ENCODE results near the gene GMPS. TPM values are rescaled to one million over a fixed set of nuclear protein-coding genes. Genes with fewer than 3 reads are reported as not detected.
"Not testable (repeated sequence)": the region's sequence is repeated elsewhere in the genome, so short reads cannot be mapped to it uniquely, and the experiment has no call there.

GMPS gene
- total RNA-seq (10 to 100 TPM; 23.5 to 34.5 (median 30.6) TPM), polyA plus RNA-seq (10 to 100 TPM; 10.2 to 20.5 TPM)
- long read RNA-seq, donor 1, full-length matches to known transcripts = 45 of 49 reads
- long read RNA-seq, donor 1, partial matches to known transcripts = 2 of 49 reads
- long read RNA-seq, donor 1, other reads (novel, unspliced or antisense) = 2 of 49 reads
- long read RNA-seq, donor 2, full-length matches to known transcripts = 60 of 68 reads
- long read RNA-seq, donor 2, partial matches to known transcripts = 3 of 68 reads
- long read RNA-seq, donor 2, other reads (novel, unspliced or antisense) = 5 of 68 reads
- long read RNA-seq, donor 3, full-length matches to known transcripts = 105 of 117 reads
- long read RNA-seq, donor 3, partial matches to known transcripts = 4 of 117 reads
- long read RNA-seq, donor 3, other reads (novel, unspliced or antisense) = 8 of 117 reads

GRCh38 chr3:155870133-155870944, at the start of gene GMPS:
Gene GMPS, plus strand, starts transcription at chr3:155870650. Its CDS starts 221 bp downstream, at chr3:155870871.
- peaks cover 0 to 34% (median 25%) of the 10 kb centered on the region in 9 donors for H3K4me1 ChIP-seq
- peak within 1 kb of the TSS; percentile 60 to 97 (median 94) for H3K27ac ChIP-seq
- peak within 1 kb of the TSS; percentile 87 to 99 (median 97) for H3K4me3 ChIP-seq
- ATAC-seq (peak; percentile 97 to 99 (median 98)), DNase-seq (peak; percentile 92 to 97)
- H3K27me3 ChIP-seq = no peaks in the 10 kb centered on the region
- no peaks in the 10 kb centered on the region for H3K9me3 ChIP-seq
- peak in 8 of 9 donors; percentile 49 to 75 (median 64) for TF ChIP-seq CTCF (IDR thresholded peaks at IDR 0.05)
- WGBS, 2 donors = 0% methylated on average over 80 to 83 of the region's 83 CpGs
- intact Hi-C loops (cut with DNase I) = loop anchor here in 4 of 10 donors (1.0 to 10.0 kb wide), 5 partner anchors 16 to 126 kb away; partner anchors contain the start of genes C3orf33 (in 3 of the 4), SLC33A1 (in 3 of the 4) and PLCH1 (in 1 of the 4)
- H3K36me3 ChIP-seq = no peaks in the 10 kb centered on the region

GRCh38 chr3:155828490-155829098, 41.9 kb upstream of the GMPS start:
- 96% methylated on average over 13 of the region's 13 CpGs for WGBS, 2 donors
- ATAC-seq; intact Hi-C loops (cut with DNase I); H3K27ac ChIP-seq; H3K4me1 ChIP-seq; H3K4me3 ChIP-seq; DNase-seq; H3K9me3 ChIP-seq; H3K27me3 ChIP-seq: not testable (repeated sequence)
- peaks cover 0 to 93% (median 5%) of the 10 kb centered on the region in 9 donors for H3K36me3 ChIP-seq

GRCh38 chr3:155835341-155836071, 34.9 kb upstream of the GMPS start:
- Histone ChIP-seq H3K36me3 (peaks cover 0 to 60% (median 7%) of the 10 kb centered on the region in 9 donors), H3K4me3 (no peak overlapping the region), H3K9me3 (no peaks in the 10 kb centered on the region), H3K4me1 (peaks cover 0 to 8% (median 0%) of the 10 kb centered on the region in 9 donors), H3K27ac (no peak overlapping the region), H3K27me3 (no peaks in the 10 kb centered on the region)
- TF ChIP-seq CTCF (IDR thresholded peaks at IDR 0.05) = no peak
- DNase-seq = no peak
- intact Hi-C loops (cut with DNase I) = no loop called here
- WGBS, 2 donors = 86 to 93% methylated on average over 9 of the region's 9 CpGs
- no peak for ATAC-seq

- DNase-seq = no peak
- 49 to 59% methylated on average over 1 of the region's 1 CpG for WGBS, 2 donors
- Histone ChIP-seq H3K36me3 (peaks cover 0 to 31% (median 0%) of the 10 kb centered on the region in 9 donors), H3K4me3 (no peak overlapping the region), H3K27ac (no peak overlapping the region), H3K9me3 (no peaks in the 10 kb centered on the region), H3K27me3 (no peaks in the 10 kb centered on the region), H3K4me1 (peaks cover 0 to 49% (median 29%) of the 10 kb centered on the region in 9 donors)
- intact Hi-C loops (cut with DNase I) = no loop called here
- TF ChIP-seq CTCF (IDR thresholded peaks at IDR 0.05) = no peak
- ATAC-seq = no peak
Measured at GRCh38 chr3:155843569-155843968, 26.9 kb upstream of the GMPS start.

Data from heart right ventricle (tissue), 16 donors.